GM23248 (cell line): ENCODE measurements around the gene USP40.

Experiments
- EZH2 ChIP-seq: fragments of 200-600 bp; sonication (generic); IDR thresholded peaks from 2 replicates; pipeline ENCODE4 v1.6.1; 2018; ENCODE audit warnings: antibody characterized with exemption, mild to moderate bottlenecking; ENCODE audit not compliant: insufficient read depth, poor library complexity, severe bottlenecking
- EZH2phosphoT487 ChIP-seq: fragments of 200-600 bp; sonication (generic); IDR thresholded peaks from 2 replicates; pipeline ENCODE4 v1.6.1; 2018; ENCODE audit warnings: antibody characterized with exemption, moderate library complexity, mild to moderate bottlenecking, low read depth; ENCODE audit not compliant: insufficient read depth

DNA sequence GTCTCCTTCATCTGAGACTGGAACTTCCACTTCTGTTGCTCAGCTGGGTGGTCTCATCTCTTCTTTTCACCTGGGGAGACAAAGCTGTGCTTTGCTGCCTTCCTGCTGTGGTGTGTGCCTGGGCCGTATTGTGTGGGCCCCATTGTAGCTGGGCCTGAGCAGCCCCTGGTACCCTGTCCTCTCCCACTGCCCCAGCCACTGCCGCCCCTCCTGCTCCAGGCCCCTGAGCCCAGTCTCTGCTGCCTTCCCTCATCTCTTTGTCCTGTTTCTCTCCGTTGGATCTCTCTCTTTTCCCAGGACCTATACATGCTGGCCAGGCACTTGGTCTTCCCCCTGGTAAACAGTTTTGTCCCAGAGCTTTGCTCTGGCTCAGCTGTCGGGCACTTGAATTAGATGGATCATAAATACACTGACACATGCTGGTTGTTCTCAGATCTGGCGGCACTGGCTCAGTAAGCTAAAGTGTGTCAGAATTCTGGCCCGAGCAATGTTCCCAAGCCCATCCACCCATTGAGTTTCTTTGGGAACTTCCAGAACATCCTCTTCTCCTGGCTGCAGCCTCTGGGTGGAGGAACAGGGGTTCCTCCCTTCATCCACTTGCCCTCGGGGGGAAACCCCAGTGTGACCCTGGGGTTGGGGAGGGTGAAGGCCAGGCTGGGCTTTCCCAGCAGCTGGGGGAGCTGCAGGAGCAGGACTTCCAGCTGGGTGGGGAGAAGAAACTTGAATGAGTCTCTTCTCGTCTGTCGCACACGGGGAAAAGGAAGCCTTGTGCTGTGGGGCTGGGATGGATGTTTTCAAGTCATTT, 113.3 kb downstream of the USP40 start:
- TF ChIP-seq EZH2phosphoT487 (no peak), EZH2 (no peak)
